ENCODE measurements around the gene DIP2B.

- TF ChIP-seq, protein P1, sequence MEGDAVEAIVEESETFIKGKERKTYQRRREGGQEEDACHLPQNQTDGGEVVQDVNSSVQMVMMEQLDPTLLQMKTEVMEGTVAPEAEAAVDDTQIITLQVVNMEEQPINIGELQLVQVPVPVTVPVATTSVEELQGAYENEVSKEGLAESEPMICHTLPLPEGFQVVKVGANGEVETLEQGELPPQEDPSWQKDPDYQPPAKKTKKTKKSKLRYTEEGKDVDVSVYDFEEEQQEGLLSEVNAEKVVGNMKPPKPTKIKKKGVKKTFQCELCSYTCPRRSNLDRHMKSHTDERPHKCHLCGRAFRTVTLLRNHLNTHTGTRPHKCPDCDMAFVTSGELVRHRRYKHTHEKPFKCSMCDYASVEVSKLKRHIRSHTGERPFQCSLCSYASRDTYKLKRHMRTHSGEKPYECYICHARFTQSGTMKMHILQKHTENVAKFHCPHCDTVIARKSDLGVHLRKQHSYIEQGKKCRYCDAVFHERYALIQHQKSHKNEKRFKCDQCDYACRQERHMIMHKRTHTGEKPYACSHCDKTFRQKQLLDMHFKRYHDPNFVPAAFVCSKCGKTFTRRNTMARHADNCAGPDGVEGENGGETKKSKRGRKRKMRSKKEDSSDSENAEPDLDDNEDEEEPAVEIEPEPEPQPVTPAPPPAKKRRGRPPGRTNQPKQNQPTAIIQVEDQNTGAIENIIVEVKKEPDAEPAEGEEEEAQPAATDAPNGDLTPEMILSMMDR (IDR thresholded peaks at IDR 0.05): no peak
- TF ChIP-seq POLR2A (IDR thresholded peaks at IDR 0.05): no peak
These were observed 4.3 kb downstream of the DIP2B start for GRCh38 chr12:50508970-50509663.

All from upper lobe of left lung (tissue), 4 donors.